Suprapubic skin (tissue), 4 donors: Measurements from ENCODE around the gene CALB2.

Experiments
- CTCF ChIP-seq, 2 donors: fragments of 200-600 bp in 1 of 2; fragments of 450-650 bp in 1 of 2; sonication (generic) in 1 of 2; IDR thresholded peaks; one replicate each; pipeline ENCODE4 v1.5.1; 2016 to 2019; ENCODE audit warnings: antibody characterized with exemption in 2 of 2, mild to moderate bottlenecking in 1 of 2, moderate library complexity in 1 of 2
- EP300 ChIP-seq: sonication (generic); formaldehyde crosslinking; IDR thresholded peaks from one replicate; pipeline ENCODE4 v1.6.1; 2017; ENCODE audit warnings: antibody characterized with exemption
- POLR2A ChIP-seq, 2 donors: fragments of 450-650 bp; IDR thresholded peaks; one replicate each; pipeline ENCODE4 v1.6.1; 2017; ENCODE audit warnings: antibody characterized with exemption in 2 of 2, mild to moderate bottlenecking in 2 of 2, moderate library complexity in 2 of 2
- POLR2AphosphoS5 ChIP-seq, 3 donors: sonication (generic); formaldehyde crosslinking; IDR thresholded peaks; one replicate each; pipeline ENCODE4 v1.6.1; 2017; ENCODE audit warnings: antibody characterized with exemption in 3 of 3

DNA sequence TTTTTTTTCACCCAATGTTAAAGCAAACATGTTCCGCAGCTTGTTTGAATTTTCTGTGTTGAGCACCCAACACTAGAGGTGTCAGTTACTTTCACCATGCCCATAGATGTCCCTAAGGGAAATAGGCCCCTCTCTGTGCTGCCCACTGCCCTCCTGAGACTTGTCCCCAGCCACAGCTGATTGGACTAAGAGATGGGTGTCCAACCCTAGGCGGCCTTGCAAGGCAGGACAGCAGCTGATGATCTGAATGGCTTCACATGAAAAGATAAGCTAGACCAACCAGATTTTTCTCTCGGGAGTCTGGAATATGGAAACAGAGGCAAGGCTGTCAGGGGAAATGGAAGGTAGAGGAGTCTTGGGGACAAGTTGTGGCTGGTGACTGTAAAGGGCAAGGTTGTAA, 6.1 kb upstream of the CALB2 start:
- TF ChIP-seq EP300 (no peak), POLR2A (IDR thresholded peaks at IDR 0.05) (no peak), CTCF (IDR thresholded peaks at IDR 0.05) (no peak), POLR2AphosphoS5 (IDR thresholded peaks at IDR 0.05) (no peak)
